ENCODE results near the gene DCUN1D2. TPM values are rescaled to one million over a fixed set of nuclear protein-coding genes. Genes with fewer than 3 reads are reported as not detected.

The DCUN1D2 gene
- total and polyA plus RNA-seq, 10 of the 15 experiments (the other 5 are each of a cell fraction or from before 2014, with no cell fraction given) = 2.5 to 23.6 (median 9.3) TPM

GRCh38 chr13:113507505-113508345, 17.2 kb upstream of the DCUN1D2 start (continued):
- TF ChIP-seq SIX5 (IDR thresholded peaks at IDR 0.05; ENCODE audit: low read depth, low read length, severe bottlenecking) = no peak
- no peak for TF ChIP-seq NRF1 (conservative IDR thresholded peaks at IDR 0.05; ENCODE audit: low read depth, low read length)

DNA sequence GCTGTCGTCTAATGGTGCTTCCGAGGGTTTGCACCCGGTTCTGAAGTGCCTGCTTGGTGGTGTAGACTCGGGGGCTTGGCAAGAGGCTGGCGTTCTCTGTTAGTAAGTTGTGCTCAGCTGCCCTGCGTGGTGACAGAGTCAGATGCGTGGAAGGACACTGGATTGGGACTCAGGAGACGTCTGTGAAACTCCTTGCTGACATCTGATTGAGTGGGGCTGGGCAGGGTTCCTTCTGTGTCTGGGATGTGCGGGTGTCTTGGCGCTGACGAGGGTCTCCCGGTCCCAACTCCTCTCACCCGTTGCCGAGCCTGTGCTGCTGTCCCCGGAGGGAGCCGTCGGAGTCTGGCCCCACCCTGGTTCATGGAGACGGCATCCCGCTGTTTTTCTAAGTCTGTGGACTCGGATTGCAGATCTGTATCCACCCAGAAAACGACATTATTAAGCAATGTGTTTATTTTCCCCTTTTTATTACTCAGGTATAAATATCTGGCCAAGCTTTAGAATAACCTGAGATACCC, 16.4 kb upstream of the DCUN1D2 start:
- ATAC-seq (no peak), FAIRE-seq (no peak), DNase-seq (ENCODE audit: low read depth, low spot score) (no peak)
- POLR2A ChIA-PET = no interaction called here
- H3K27ac ChIP-seq (ENCODE audit: control insufficient read depth, insufficient read depth) = no peak overlapping the region
- WGBS (ENCODE audit: insufficient coverage, insufficient replicate concordance, low lambda C conversion rate, missing lambda C conversion rate) = 96% methylated on average over 21 of the region's 21 CpGs
- no peaks in the 10 kb centered on the region for H3K79me2 ChIP-seq (ENCODE audit: control insufficient read depth, insufficient read depth, low read length)
- no peaks in the 10 kb centered on the region for H3K4me1 ChIP-seq (ENCODE audit: control insufficient read depth, insufficient read depth, low read length)
- no peak for TF ChIP-seq EGR1 (IDR thresholded peaks at IDR 0.05; ENCODE audit: borderline replicate concordance in 1 of 2, low read depth in 2 of 2, low read length in 2 of 2)
- TF ChIP-seq, protein P1, sequence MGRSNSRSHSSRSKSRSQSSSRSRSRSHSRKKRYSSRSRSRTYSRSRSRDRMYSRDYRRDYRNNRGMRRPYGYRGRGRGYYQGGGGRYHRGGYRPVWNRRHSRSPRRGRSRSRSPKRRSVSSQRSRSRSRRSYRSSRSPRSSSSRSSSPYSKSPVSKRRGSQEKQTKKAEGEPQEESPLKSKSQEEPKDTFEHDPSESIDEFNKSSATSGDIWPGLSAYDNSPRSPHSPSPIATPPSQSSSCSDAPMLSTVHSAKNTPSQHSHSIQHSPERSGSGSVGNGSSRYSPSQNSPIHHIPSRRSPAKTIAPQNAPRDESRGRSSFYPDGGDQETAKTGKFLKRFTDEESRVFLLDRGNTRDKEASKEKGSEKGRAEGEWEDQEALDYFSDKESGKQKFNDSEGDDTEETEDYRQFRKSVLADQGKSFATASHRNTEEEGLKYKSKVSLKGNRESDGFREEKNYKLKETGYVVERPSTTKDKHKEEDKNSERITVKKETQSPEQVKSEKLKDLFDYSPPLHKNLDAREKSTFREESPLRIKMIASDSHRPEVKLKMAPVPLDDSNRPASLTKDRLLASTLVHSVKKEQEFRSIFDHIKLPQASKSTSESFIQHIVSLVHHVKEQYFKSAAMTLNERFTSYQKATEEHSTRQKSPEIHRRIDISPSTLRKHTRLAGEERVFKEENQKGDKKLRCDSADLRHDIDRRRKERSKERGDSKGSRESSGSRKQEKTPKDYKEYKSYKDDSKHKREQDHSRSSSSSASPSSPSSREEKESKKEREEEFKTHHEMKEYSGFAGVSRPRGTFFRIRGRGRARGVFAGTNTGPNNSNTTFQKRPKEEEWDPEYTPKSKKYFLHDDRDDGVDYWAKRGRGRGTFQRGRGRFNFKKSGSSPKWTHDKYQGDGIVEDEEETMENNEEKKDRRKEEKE (IDR thresholded peaks at IDR 0.05) = no peak
- CTCF ChIA-PET = no interaction called here
- BruUV-seq (replicated peaks) = no TSS peak
- intact Hi-C loops (cut with micrococcal nuclease; ENCODE audit: unreplicated experiment) = no loop called here
- peaks cover 5 to 7% of the 10 kb centered on the region in 2 experiments for H3K36me3 ChIP-seq (ENCODE audit: control insufficient read depth in 2 of 2, insufficient read depth in 2 of 2, low read length in 1 of 2)
- H3K4me3 ChIP-seq = no peak overlapping the region
- SMC1A ChIA-PET (ENCODE audit: uncharacterized antibody, unreplicated experiment) = no interaction called here
- no peaks in the 10 kb centered on the region for H3K27me3 ChIP-seq (replicated peaks in 1 of 2; ENCODE audit: control insufficient read depth in 2 of 2, insufficient read depth in 2 of 2, low read length in 1 of 2)
- H4K20me1 ChIP-seq (ENCODE audit: control insufficient read depth, insufficient read depth) = no peaks in the 10 kb centered on the region
- RAD21 ChIA-PET (ENCODE audit: unreplicated experiment) = no interaction called here
- in situ Hi-C loops (cut with MboI) = no loop called here
- no peak overlapping the region for H3K9ac ChIP-seq (ENCODE audit: control insufficient read depth, insufficient read depth, low read length)
- H3K9me3 ChIP-seq (replicated peaks; ENCODE audit: control insufficient read depth, insufficient read depth, low read length) = no peaks in the 10 kb centered on the region
- H2AFZ ChIP-seq (ENCODE audit: control insufficient read depth, low read depth, low read length) = no peak overlapping the region
- H3K4me2 ChIP-seq (ENCODE audit: control insufficient read depth, insufficient read depth) = no peak overlapping the region
